ENCODE measurements around the gene ENPP1. TPM values are rescaled to one million over a fixed set of nuclear protein-coding genes. Genes with fewer than 3 reads are reported as not detected.

The ENPP1 gene
- total and polyA plus RNA-seq, 2 experiments from 2014 or later, result 0.84 to 3.1 TPM

GRCh38 chr6:131763749-131764148 is 44.1 kb upstream of the ENPP1 start:
- no peaks in the 10 kb centered on the region for H3K9me3 ChIP-seq (ENCODE audit: low read depth)
- H3K27ac ChIP-seq, result no peak overlapping the region
- no peak for DNase-seq (ENCODE audit: low read depth in 1 of 2, low spot score in 1 of 2)
- no peaks in the 10 kb centered on the region for H3K27me3 ChIP-seq
- peaks cover 5% of the 10 kb centered on the region for H3K4me1 ChIP-seq (ENCODE audit: low read depth)
- TF ChIP-seq CTCF (IDR thresholded peaks at IDR 0.05; ENCODE audit: low read depth, low read length), result no peak
- no peaks in the 10 kb centered on the region for H3K36me3 ChIP-seq
- H3K4me3 ChIP-seq, result no peak overlapping the region

GRCh38 chr6:131764350-131764749 is 43.5 kb upstream of the ENPP1 start:
- Histone ChIP-seq H3K4me3 (no peak overlapping the region), H3K36me3 (no peaks in the 10 kb centered on the region), H3K4me1 (ENCODE audit: low read depth) (peaks cover 5% of the 10 kb centered on the region), H3K9me3 (ENCODE audit: low read depth) (no peaks in the 10 kb centered on the region), H3K27ac (no peak overlapping the region), H3K27me3 (no peaks in the 10 kb centered on the region)
- peak in 1 of 2 donors; percentile 53 for DNase-seq (ENCODE audit: low read depth in 1 of 2, low spot score in 1 of 2)
- TF ChIP-seq CTCF (IDR thresholded peaks at IDR 0.05; ENCODE audit: low read depth, low read length), result no peak

- Histone ChIP-seq H3K27me3 (no peaks in the 10 kb centered on the region), H3K9me3 (ENCODE audit: low read depth) (no peaks in the 10 kb centered on the region), H3K4me1 (ENCODE audit: low read depth) (peaks cover 5% of the 10 kb centered on the region), H3K36me3 (no peaks in the 10 kb centered on the region), H3K4me3 (no peak overlapping the region), H3K27ac (no peak overlapping the region)
- no peak for TF ChIP-seq CTCF (IDR thresholded peaks at IDR 0.05; ENCODE audit: low read depth, low read length)
- peak in 1 of 2 donors; percentile 93 for DNase-seq (ENCODE audit: low read depth in 1 of 2, low spot score in 1 of 2)
Measured at GRCh38 chr6:131765081-131765803, 42.6 kb upstream of the ENPP1 start.

GRCh38 chr6:131765804-131766135 is 42.0 kb upstream of the ENPP1 start:
- TF ChIP-seq CTCF (IDR thresholded peaks at IDR 0.05; ENCODE audit: low read depth, low read length), result no peak
- Histone ChIP-seq H3K9me3 (ENCODE audit: low read depth) (no peaks in the 10 kb centered on the region), H3K27ac (no peak overlapping the region), H3K27me3 (no peaks in the 10 kb centered on the region), H3K36me3 (no peaks in the 10 kb centered on the region), H3K4me1 (ENCODE audit: low read depth) (peaks cover 5% of the 10 kb centered on the region), H3K4me3 (no peak overlapping the region)
- DNase-seq (ENCODE audit: low read depth in 1 of 2, low spot score in 1 of 2), result no peak

- Histone ChIP-seq H3K4me1 (ENCODE audit: low read depth) (peaks cover 5% of the 10 kb centered on the region), H3K27ac (no peak overlapping the region), H3K27me3 (no peaks in the 10 kb centered on the region), H3K9me3 (ENCODE audit: low read depth) (no peaks in the 10 kb centered on the region), H3K36me3 (no peaks in the 10 kb centered on the region), H3K4me3 (no peak overlapping the region)
- no peak for TF ChIP-seq CTCF (IDR thresholded peaks at IDR 0.05; ENCODE audit: low read depth, low read length)
- DNase-seq (ENCODE audit: low read depth in 1 of 2, low spot score in 1 of 2), result no peak
Measured at GRCh38 chr6:131766631-131767030, 41.2 kb upstream of the ENPP1 start.

All from cardiac muscle cell (in vitro differentiated cells and primary cell).